Pancreas (tissue), 10 donors: Measurements from ENCODE around the gene RAB14. TPM values are rescaled to one million over a fixed set of nuclear protein-coding genes. Genes with fewer than 3 reads are reported as not detected.

Experiments
- ATAC-seq, 4 donors: fragments of 200-7000 bp; cut with Tn5 transposase; one replicate each; pipeline versions ENCODE4 v1.8.0 to v1.9.1; 2020; ENCODE audit warnings: mild to moderate bottlenecking in 4 of 4, moderate library complexity in 4 of 4
- DNase-seq, 6 donors: peaks; one replicate each; pipeline ENCODE4 v3.0.0-alpha.2; 2020
- FAIRE-seq: peaks from 2 replicates; lab custom pipeline; 2012; peaks lifted over from hg19 to GRCh38; lab: Jason Lieb, UNC
- H3K27ac ChIP-seq, 4 donors: fragments of 200-600 bp; sonication (generic); 1 replicate in 3 of 4; 2 replicates in 1 of 4; pipeline versions ENCODE4 v1.5.0 to v1.8.0; 2020
- H3K27me3 ChIP-seq, 4 donors: fragments of 200-600 bp; one replicate each; pipeline ENCODE4 v1.8.0; 2021
- H3K36me3 ChIP-seq, 3 donors: fragments of 200-600 bp; sonication (generic) in 1 of 3; one replicate each; pipeline versions ENCODE4 v1.5.0 to v1.8.0; 2020 to 2021
- H3K4me1 ChIP-seq, 3 donors: fragments of 200-600 bp; one replicate each; pipeline ENCODE4 v1.8.0; 2021
- H3K4me3 ChIP-seq, 4 donors: fragments of 200-600 bp; sonication (generic) in 2 of 4; one replicate each; pipeline versions ENCODE4 v1.5.0 to v1.8.0; 2020 to 2021
- H3K9me3 ChIP-seq, 4 donors: fragments of 200-600 bp; one replicate each; pipeline ENCODE4 v1.8.0; 2021
- CTCF ChIP-seq, 4 donors: fragments of 200-600 bp; sonication (generic) in 3 of 4; IDR thresholded peaks; one replicate each; pipeline versions ENCODE4 v1.5.0 to v1.8.0; 2021; ENCODE audit warnings: antibody characterized with exemption in 4 of 4
- WGBS, 2 donors: extraction: QIAGEN DNeasy Blood & Tissue Kit; methylation state at CpG; one replicate each; pipeline ENCODE4 v1.1.7; 2013; 5-methylcytosine and 5-hydroxymethylcytosine counted together
- intact Hi-C, 3 donors: fragments of 100-400 bp; cut with DNase I; formaldehyde crosslinking; loops; one replicate each; pipeline versions ENCODE4 v1.11.1 to v1.14.2; 2022
- polyA plus RNA-seq, 2 donors: library from polyadenylated mRNA; stranded (reverse); fragments of 200-250 nt; gene quantifications; one replicate each; pipeline ENCODE4 v1.2.3, GENCODE V29; 2013
- total RNA-seq, 6 donors: library from RNA; stranded (reverse); fragmentation: NEBNext Ultra II Directional in 4 of 6; extraction: Animal tissue kit (Norgen Biotek cat#: 25700) in 4 of 6; gene quantifications; one replicate each; pipeline versions ENCODE4 v1.2.1 to v1.2.4, GENCODE V29; 2021 to 2023
- donor health status: healthy with polysubstance abuse.
- donor health status: DM: no; HTN: no; CAD: no; lungs with moderate emphysema.
- donor health status: DM: no; HTN: no; CAD: no.
- donor health status: control.
- donor health status: control.
- donor health status: Bipolar disorder and iron deficiency.
- donor health status: DM: yes; HTN: yes; CAD: no.
- donor health status: DM: no; HTN: no; CAD: no.
- donor health status: DM: no; HTN: no; CAD: no.
- donor health status: DM: yes; HTN: yes; CAD: no.

Gene RAB14
- total RNA-seq (10 to 100 TPM; 13.3 to 37.0 (median 25.2) TPM), polyA plus RNA-seq (10 to 100 TPM in 1 of 2 donors, 1 to 10 TPM in 1; 9.2 to 21.3 TPM)

- intact Hi-C loops: no loop called here
Measured at GRCh38 chr9:121201738-121202533, at the start of gene RAB14. TSS of gene RAB14 (minus strand) at chr9:121201869. CDS start at chr9:121193412, 8,457 bp downstream.

GRCh38 chr9:121249563-121249962 lies 47.9 kb upstream of the RAB14 start:
- Histone ChIP-seq H3K27ac (no peak overlapping the region), H3K36me3 (no peaks in the 10 kb centered on the region), H3K27me3 (no peaks in the 10 kb centered on the region), H3K9me3 (no peaks in the 10 kb centered on the region), H3K4me1 (no peaks in the 10 kb centered on the region), H3K4me3 (no peak overlapping the region)
- no peak for DNase-seq
- WGBS, 2 donors: 80 to 87% methylated on average over 3 of the region's 3 CpGs
- FAIRE-seq: no peak
- intact Hi-C loops: no loop called here
- TF ChIP-seq CTCF (IDR thresholded peaks at IDR 0.05): no peak
- peak in 1 of 4 donors; percentile 41 for ATAC-seq

More at GRCh38 chr9:121201738-121202533, at the start of gene RAB14:
- DNase-seq (peak; percentile 100), ATAC-seq (peak; percentile 93 to 97 (median 94)), FAIRE-seq (peak; percentile 94)
- H3K4me3 ChIP-seq: peak within 1 kb of the TSS; percentile 83 to 91 (median 90)
- 2% methylated on average over 53 to 55 of the region's 55 CpGs for WGBS, 2 donors
- H3K27me3 ChIP-seq: no peaks in the 10 kb centered on the region
- H3K36me3 ChIP-seq: no peaks in the 10 kb centered on the region
- peaks cover 26 to 33% (median 28%) of the 10 kb centered on the region in 3 donors for H3K4me1 ChIP-seq
- peak within 1 kb of the TSS; percentile 74 to 94 (median 88) for H3K27ac ChIP-seq
- peak; percentile 21 to 57 (median 42) for TF ChIP-seq CTCF (IDR thresholded peaks at IDR 0.05)
- H3K9me3 ChIP-seq: no peaks in the 10 kb centered on the region

DNA sequence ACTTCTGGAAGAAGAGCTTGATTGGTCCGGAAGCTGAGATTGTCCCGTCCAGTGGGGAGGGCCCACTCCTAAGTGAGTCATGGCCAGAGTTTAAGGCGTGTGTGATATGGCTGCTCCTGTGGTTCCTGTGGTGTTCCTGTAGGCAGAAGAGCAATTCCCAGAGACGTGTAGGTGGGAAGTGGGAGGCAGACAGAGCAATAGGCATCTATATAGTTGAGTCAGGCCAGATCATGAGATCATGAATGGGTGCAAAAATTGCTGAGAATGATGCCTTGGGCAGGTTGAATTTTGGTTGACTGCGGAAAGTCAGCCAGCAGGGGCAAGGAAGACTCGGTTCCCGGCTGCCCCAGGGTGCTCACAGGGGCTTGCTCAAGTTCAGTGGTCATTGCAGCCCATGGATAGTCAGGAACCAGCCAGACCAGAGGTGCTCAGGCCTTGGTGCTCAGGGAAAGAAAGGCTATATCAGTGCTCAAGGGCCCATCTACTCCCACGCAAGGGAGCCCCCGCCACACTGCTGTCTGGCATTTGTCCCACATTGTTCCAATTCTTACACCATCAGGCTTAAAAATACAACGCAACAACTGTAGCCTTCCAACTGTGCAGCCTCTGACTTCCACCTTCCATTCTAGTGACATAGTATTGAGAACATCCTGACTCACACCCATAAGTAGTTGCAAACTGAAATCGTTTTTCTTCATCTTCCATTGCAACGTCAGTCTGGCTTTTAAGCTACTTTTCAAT lies 45.3 kb upstream of the RAB14 start:
- Histone ChIP-seq H3K36me3 (no peaks in the 10 kb centered on the region), H3K27me3 (no peaks in the 10 kb centered on the region), H3K9me3 (no peaks in the 10 kb centered on the region), H3K4me1 (no peaks in the 10 kb centered on the region), H3K27ac (no peak overlapping the region), H3K4me3 (no peak overlapping the region)
- WGBS, 2 donors: 80 to 85% methylated on average over 12 of the region's 12 CpGs
- no peak for TF ChIP-seq CTCF (IDR thresholded peaks at IDR 0.05)
- FAIRE-seq (no peak), ATAC-seq (peak in 2 of 4 donors; percentile 53 to 58), DNase-seq (no peak)
- intact Hi-C loops: no loop called here

DNA sequence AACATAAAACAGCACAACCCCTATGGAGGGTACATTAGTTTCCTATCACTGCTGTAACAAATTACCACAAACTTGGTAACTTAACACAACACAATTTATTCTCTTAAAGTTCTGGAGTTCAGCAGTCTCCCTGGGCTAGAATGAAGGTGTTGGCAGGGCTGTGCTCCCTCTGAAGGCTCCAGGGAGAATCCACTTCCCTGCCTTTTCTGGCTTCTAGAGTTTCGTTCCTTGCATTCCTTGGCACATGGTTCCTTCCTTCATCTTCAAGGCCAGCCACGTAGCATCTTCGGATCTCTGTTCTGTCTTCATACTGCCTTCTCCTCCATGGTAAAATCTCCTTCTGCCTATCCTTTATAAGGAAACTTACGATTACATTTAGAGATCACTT lies 41.3 kb upstream of the RAB14 start:
- Histone ChIP-seq H3K27ac (no peak overlapping the region), H3K4me1 (no peaks in the 10 kb centered on the region), H3K9me3 (no peaks in the 10 kb centered on the region), H3K27me3 (no peaks in the 10 kb centered on the region), H3K4me3 (no peak overlapping the region), H3K36me3 (no peaks in the 10 kb centered on the region)
- DNase-seq: no peak
- WGBS, 2 donors: 84 to 88% methylated on average over 4 of the region's 4 CpGs
- no peak for TF ChIP-seq CTCF (IDR thresholded peaks at IDR 0.05)
- ATAC-seq: no peak
- intact Hi-C loops: no loop called here
- no peak for FAIRE-seq
